ENCODE measurements around the gene PRRX2.

GRCh38 chr9:129656795-129657390 lies 8.6 kb upstream of the PRRX2 start:
- TF ChIP-seq CTCF (IDR thresholded peaks at IDR 0.05) = no peak
- no peak for TF ChIP-seq POLR2A (IDR thresholded peaks at IDR 0.05)

Data from upper lobe of left lung (tissue), 4 donors.